SHP77 treated with DMSO at 0.1 percent for 48 hours (cell line): Measurements from ENCODE around the gene C1QL3.

Experiments used
- DNase-seq: peaks from one replicate; lab custom pipeline; 2025; lab: John Stamatoyannopoulos, UW

Gene C1QL3

GRCh38 chr10:16521311-16522016 lies at the start of gene C1QL3:
TSS of gene C1QL3 (minus strand) at chr10:16521879. CDS start at chr10:16521065, 814 bp downstream.
- no peak for DNase-seq

GRCh38 chr10:16570731-16571130 lies 49.1 kb upstream of the C1QL3 start:
- no peak for DNase-seq

GRCh38 chr10:16566202-16566805 lies 44.6 kb upstream of the C1QL3 start:
- DNase-seq, result no peak

- DNase-seq, result no peak
Observed at GRCh38 chr10:16565604-16566003, 43.9 kb upstream of the C1QL3 start.

- DNase-seq, result no peak
Observed at GRCh38 chr10:16562891-16563290, 41.2 kb upstream of the C1QL3 start.

- DNase-seq, result no peak
Observed at GRCh38 chr10:16559236-16559773, 37.6 kb upstream of the C1QL3 start.

GRCh38 chr10:16547973-16548372 lies 26.3 kb upstream of the C1QL3 start:
- DNase-seq, result no peak

- peak; percentile 26 for DNase-seq
Observed at GRCh38 chr10:16545116-16545736, 23.5 kb upstream of the C1QL3 start.

GRCh38 chr10:16544591-16544990 lies 22.9 kb upstream of the C1QL3 start:
- DNase-seq, result no peak

- DNase-seq, result no peak
Observed at GRCh38 chr10:16544099-16544498, 22.4 kb upstream of the C1QL3 start.

GRCh38 chr10:16536155-16536554 lies 14.5 kb upstream of the C1QL3 start:
- DNase-seq, result no peak

GRCh38 chr10:16529853-16530252 lies 8.2 kb upstream of the C1QL3 start:
- no peak for DNase-seq

- DNase-seq, result no peak
Observed at GRCh38 chr10:16527452-16527851, 5.8 kb upstream of the C1QL3 start.

GRCh38 chr10:16520900-16521299 lies 779 bp downstream of the C1QL3 start:
- DNase-seq, result no peak

- no peak for DNase-seq
Observed at GRCh38 chr10:16519908-16520861, 1.5 kb downstream of the C1QL3 start.

GRCh38 chr10:16519250-16519907 lies 2.3 kb downstream of the C1QL3 start:
- no peak for DNase-seq

GRCh38 chr10:16518822-16519221 lies 2.9 kb downstream of the C1QL3 start:
- no peak for DNase-seq

GRCh38 chr10:16510843-16511242 lies 10.8 kb downstream of the C1QL3 start:
- DNase-seq, result no peak

- no peak for DNase-seq
Observed at GRCh38 chr10:16509996-16510395, 11.7 kb downstream of the C1QL3 start.

- no peak for DNase-seq
Observed at GRCh38 chr10:16505161-16505560, 16.5 kb downstream of the C1QL3 start.

GRCh38 chr10:16497911-16498310 lies 23.8 kb downstream of the C1QL3 start:
- DNase-seq, result no peak
